Measurements from ENCODE around the gene PCSK2. TPM values are rescaled to one million over a fixed set of nuclear protein-coding genes. Genes with fewer than 3 reads are reported as not detected.

PCSK2 gene
- total RNA-seq, 1 experiment from 2014 or later = not detected

DNA sequence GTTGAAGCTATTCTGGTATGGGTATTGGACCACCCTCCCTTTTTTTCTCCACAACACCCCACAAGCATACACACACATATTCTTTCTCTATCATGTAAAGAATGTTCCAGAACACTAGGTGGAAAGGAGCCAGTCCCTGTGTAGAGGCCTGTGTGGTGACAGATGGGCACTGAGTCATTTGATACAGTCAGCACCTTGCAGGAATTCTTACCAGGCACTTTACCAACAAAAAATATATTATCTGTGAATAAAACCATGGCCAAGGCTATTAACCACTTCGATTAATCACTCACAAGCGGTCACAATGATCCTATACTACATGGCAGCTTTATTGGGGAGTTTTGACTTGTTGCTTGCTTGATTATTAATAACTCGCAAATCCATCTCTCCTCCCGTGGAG is 154.9 kb downstream of the PCSK2 start:
- no peak for DNase-seq
- no peaks in the 10 kb centered on the region for H3K36me3 Mint-ChIP-seq (ENCODE audit: insufficient read depth, unreplicated experiment)
- peaks cover 16% of the 10 kb centered on the region for H3K27me3 Mint-ChIP-seq (ENCODE audit: unreplicated experiment)
- CTCF ChIA-PET = no interaction called here
- no peaks in the 10 kb centered on the region for H3K9me3 Mint-ChIP-seq (ENCODE audit: low read depth, unreplicated experiment)
- BruUV-seq (replicated peaks) = no TSS peak
- H3K4me3 Mint-ChIP-seq (ENCODE audit: low read depth, unreplicated experiment) = no peak overlapping the region
- H3K4me1 Mint-ChIP-seq (ENCODE audit: low read depth, unreplicated experiment) = no peaks in the 10 kb centered on the region
- no peak overlapping the region for H3K27ac Mint-ChIP-seq (ENCODE audit: unreplicated experiment)
- TF ChIP-seq, protein P1, sequence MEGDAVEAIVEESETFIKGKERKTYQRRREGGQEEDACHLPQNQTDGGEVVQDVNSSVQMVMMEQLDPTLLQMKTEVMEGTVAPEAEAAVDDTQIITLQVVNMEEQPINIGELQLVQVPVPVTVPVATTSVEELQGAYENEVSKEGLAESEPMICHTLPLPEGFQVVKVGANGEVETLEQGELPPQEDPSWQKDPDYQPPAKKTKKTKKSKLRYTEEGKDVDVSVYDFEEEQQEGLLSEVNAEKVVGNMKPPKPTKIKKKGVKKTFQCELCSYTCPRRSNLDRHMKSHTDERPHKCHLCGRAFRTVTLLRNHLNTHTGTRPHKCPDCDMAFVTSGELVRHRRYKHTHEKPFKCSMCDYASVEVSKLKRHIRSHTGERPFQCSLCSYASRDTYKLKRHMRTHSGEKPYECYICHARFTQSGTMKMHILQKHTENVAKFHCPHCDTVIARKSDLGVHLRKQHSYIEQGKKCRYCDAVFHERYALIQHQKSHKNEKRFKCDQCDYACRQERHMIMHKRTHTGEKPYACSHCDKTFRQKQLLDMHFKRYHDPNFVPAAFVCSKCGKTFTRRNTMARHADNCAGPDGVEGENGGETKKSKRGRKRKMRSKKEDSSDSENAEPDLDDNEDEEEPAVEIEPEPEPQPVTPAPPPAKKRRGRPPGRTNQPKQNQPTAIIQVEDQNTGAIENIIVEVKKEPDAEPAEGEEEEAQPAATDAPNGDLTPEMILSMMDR (IDR thresholded peaks at IDR 0.05; ENCODE audit: unreplicated experiment) = no peak
- intact Hi-C loops (cut with micrococcal nuclease; ENCODE audit: unreplicated experiment) = no loop called here

DNA sequence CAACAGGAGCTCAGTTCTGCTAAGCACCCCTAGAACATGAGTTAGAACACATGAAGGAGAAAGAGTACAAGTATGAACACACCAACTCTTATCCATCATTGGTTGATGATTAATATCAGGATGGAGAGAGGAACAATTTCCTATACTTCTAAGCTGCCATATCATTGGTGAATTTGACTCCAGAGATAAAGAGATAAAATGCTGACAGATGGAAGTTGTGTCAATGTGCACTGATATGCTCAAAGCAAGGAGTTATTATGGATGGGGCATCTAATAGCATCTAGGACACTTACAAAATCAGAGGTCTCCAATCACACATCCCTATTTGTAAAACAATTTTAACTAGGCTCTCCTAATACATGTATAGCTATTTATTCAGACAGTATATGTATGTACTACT is 159.0 kb downstream of the PCSK2 start:
- Mint-ChIP-seq H3K4me1 (ENCODE audit: low read depth, unreplicated experiment) (no peaks in the 10 kb centered on the region), H3K4me3 (ENCODE audit: low read depth, unreplicated experiment) (no peak overlapping the region), H3K27me3 (ENCODE audit: unreplicated experiment) (peaks cover 38% of the 10 kb centered on the region), H3K9me3 (ENCODE audit: low read depth, unreplicated experiment) (no peaks in the 10 kb centered on the region), H3K36me3 (ENCODE audit: insufficient read depth, unreplicated experiment) (no peaks in the 10 kb centered on the region), H3K27ac (ENCODE audit: unreplicated experiment) (no peak overlapping the region)
- DNase-seq = no peak
- TF ChIP-seq, protein P1 (IDR thresholded peaks at IDR 0.05; ENCODE audit: unreplicated experiment) = no peak
- CTCF ChIA-PET = no interaction called here
- no TSS peak for BruUV-seq (replicated peaks)
- intact Hi-C loops (cut with micrococcal nuclease; ENCODE audit: unreplicated experiment) = no loop called here

DNA sequence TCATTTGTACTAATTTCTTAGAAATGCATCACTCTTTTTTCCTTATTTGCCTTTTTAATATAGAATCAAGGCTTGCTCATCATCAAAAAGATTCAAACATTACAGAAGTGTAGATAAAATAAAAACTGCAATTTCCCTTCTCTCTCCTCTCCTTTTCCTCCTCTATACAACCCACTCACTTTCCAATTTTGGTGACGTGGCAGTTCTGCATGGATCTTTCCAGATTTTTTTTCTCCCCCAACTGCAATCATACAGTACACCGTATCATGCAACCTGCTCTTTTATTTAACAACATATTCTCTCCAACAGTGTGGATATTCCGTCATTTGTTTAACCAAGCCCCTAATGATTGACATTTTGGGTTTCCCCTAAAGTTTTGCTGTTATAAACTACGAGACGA is 163.8 kb downstream of the PCSK2 start:
- TF ChIP-seq, protein P1 (IDR thresholded peaks at IDR 0.05; ENCODE audit: unreplicated experiment) = no peak
- Mint-ChIP-seq H3K27ac (ENCODE audit: unreplicated experiment) (no peak overlapping the region), H3K27me3 (ENCODE audit: unreplicated experiment) (peaks cover 39% of the 10 kb centered on the region), H3K4me1 (ENCODE audit: low read depth, unreplicated experiment) (no peaks in the 10 kb centered on the region), H3K36me3 (ENCODE audit: insufficient read depth, unreplicated experiment) (no peaks in the 10 kb centered on the region), H3K4me3 (ENCODE audit: low read depth, unreplicated experiment) (no peak overlapping the region), H3K9me3 (ENCODE audit: low read depth, unreplicated experiment) (no peaks in the 10 kb centered on the region)
- intact Hi-C loops (cut with micrococcal nuclease; ENCODE audit: unreplicated experiment) = no loop called here
- CTCF ChIA-PET = no interaction called here
- no TSS peak for BruUV-seq (replicated peaks)
- no peak for DNase-seq

DNA sequence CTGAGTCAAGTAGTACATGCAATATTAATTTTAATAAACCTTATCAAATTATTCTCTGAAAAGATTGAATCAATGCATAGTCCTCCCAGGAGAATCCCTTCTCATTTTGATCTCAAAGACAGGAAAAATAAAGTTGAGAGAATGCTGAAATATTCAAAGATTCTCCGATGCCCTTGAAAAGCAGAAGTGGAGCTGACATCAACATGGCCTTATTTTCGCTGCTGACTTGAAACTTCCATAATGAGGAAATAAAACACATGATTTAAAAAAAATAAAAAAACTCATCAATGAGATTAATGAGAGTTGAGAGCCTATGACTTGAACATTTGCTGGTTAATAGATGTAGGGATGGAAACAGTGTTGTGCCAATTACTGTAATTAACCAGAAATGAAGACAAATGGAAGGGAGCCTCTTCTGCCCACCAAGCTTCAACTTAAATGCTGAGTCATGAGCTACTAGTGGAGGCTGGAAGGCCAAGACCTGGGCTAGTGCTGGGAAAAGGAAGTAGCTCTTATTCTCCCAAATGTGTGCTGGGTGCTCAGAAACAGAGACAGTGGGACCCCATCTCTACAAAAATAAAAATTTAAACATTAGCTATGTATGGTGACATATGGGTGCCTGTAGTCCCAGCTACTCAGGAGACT is 164.4 kb downstream of the PCSK2 start:
- Mint-ChIP-seq H3K36me3 (ENCODE audit: insufficient read depth, unreplicated experiment) (no peaks in the 10 kb centered on the region), H3K27me3 (ENCODE audit: unreplicated experiment) (peaks cover 44% of the 10 kb centered on the region), H3K4me3 (ENCODE audit: low read depth, unreplicated experiment) (no peak overlapping the region), H3K27ac (ENCODE audit: unreplicated experiment) (no peak overlapping the region), H3K9me3 (ENCODE audit: low read depth, unreplicated experiment) (no peaks in the 10 kb centered on the region), H3K4me1 (ENCODE audit: low read depth, unreplicated experiment) (no peaks in the 10 kb centered on the region)
- TF ChIP-seq, protein P1 (IDR thresholded peaks at IDR 0.05; ENCODE audit: unreplicated experiment) = no peak
- no peak for DNase-seq
- intact Hi-C loops (cut with micrococcal nuclease; ENCODE audit: unreplicated experiment) = no loop called here
- CTCF ChIA-PET = no interaction called here
- no TSS peak for BruUV-seq (replicated peaks)
